Measurements from ENCODE around the gene SERPINC1. TPM values are rescaled to one million over a fixed set of nuclear protein-coding genes. Genes with fewer than 3 reads are reported as not detected.
"Not testable (repeated sequence)": the region's sequence is repeated elsewhere in the genome, so short reads cannot be mapped to it uniquely, and the experiment has no call there.

Gene SERPINC1
- total RNA-seq (1 to 10 TPM in 2 of 7 donors, under 1 TPM in 1, not detected in 4; 0.40 to 1.6 (median 1.1) TPM), polyA plus RNA-seq (under 1 TPM in 1 of 2 donors, not detected in 1; 0.37 TPM)
- long read RNA-seq, donor 1, result 0 reads
- long read RNA-seq, donor 2, result 0 reads
- long read RNA-seq, donor 3, result 0 reads

- 91 to 95% (median 93%) methylated on average over 3 of the region's 3 CpGs for WGBS, 3 donors
- DNase-seq, result no peak
- H3K4me3 ChIP-seq, result no peak within 1 kb of the TSS
- intact Hi-C loops (cut with DNase I), result no loop called here
- no peak for TF ChIP-seq POLR2A (IDR thresholded peaks at IDR 0.05)
- TF ChIP-seq EP300 (IDR thresholded peaks at IDR 0.05), result no peak
- TF ChIP-seq, protein P1, sequence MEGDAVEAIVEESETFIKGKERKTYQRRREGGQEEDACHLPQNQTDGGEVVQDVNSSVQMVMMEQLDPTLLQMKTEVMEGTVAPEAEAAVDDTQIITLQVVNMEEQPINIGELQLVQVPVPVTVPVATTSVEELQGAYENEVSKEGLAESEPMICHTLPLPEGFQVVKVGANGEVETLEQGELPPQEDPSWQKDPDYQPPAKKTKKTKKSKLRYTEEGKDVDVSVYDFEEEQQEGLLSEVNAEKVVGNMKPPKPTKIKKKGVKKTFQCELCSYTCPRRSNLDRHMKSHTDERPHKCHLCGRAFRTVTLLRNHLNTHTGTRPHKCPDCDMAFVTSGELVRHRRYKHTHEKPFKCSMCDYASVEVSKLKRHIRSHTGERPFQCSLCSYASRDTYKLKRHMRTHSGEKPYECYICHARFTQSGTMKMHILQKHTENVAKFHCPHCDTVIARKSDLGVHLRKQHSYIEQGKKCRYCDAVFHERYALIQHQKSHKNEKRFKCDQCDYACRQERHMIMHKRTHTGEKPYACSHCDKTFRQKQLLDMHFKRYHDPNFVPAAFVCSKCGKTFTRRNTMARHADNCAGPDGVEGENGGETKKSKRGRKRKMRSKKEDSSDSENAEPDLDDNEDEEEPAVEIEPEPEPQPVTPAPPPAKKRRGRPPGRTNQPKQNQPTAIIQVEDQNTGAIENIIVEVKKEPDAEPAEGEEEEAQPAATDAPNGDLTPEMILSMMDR (IDR thresholded peaks at IDR 0.05), result no peak
- H3K36me3 ChIP-seq, result no peaks in the 10 kb centered on the region
- no peak within 1 kb of the TSS for H3K27ac ChIP-seq
- H3K9me3 ChIP-seq, result no peaks in the 10 kb centered on the region
- no peaks in the 10 kb centered on the region for H3K27me3 ChIP-seq
- H3K4me1 ChIP-seq (ENCODE audit: insufficient read depth), result no peaks in the 10 kb centered on the region
Observed at GRCh38 chr1:173917149-173917548, at the start of gene SERPINC1. TSS of gene SERPINC1 (minus strand) at chr1:173917327. CDS start at chr1:173917259, 68 bp downstream.

GRCh38 chr1:173965896-173966295 is 48.8 kb upstream of the SERPINC1 start:
- intact Hi-C loops (cut with DNase I); H3K9me3 ChIP-seq; H3K27me3 ChIP-seq; H3K4me3 ChIP-seq; H3K4me1 ChIP-seq (ENCODE audit: insufficient read depth); H3K36me3 ChIP-seq; DNase-seq; H3K27ac ChIP-seq: not testable (repeated sequence)
- WGBS, 3 donors, result 94 to 96% (median 94%) methylated on average over 5 of the region's 5 CpGs

- no peaks in the 10 kb centered on the region for H3K9me3 ChIP-seq
- H3K36me3 ChIP-seq, result no peaks in the 10 kb centered on the region
- 97 to 99% (median 98%) methylated on average over 1 of the region's 1 CpG for WGBS, 3 donors
- DNase-seq, result no peak
- no peak overlapping the region for H3K4me3 ChIP-seq
- TF ChIP-seq EP300 (IDR thresholded peaks at IDR 0.05), result no peak
- no peak for TF ChIP-seq POLR2A (IDR thresholded peaks at IDR 0.05)
- TF ChIP-seq, protein P1 (IDR thresholded peaks at IDR 0.05), result no peak
- H3K27me3 ChIP-seq, result no peaks in the 10 kb centered on the region
- H3K4me1 ChIP-seq (ENCODE audit: insufficient read depth), result no peaks in the 10 kb centered on the region
- H3K27ac ChIP-seq, result no peak overlapping the region
- intact Hi-C loops (cut with DNase I), result no loop called here
Observed at GRCh38 chr1:173963477-173963876, 46.4 kb upstream of the SERPINC1 start.

- 66 to 77% (median 69%) methylated on average over 5 of the region's 5 CpGs for WGBS, 3 donors
- Histone ChIP-seq H3K9me3 (no peaks in the 10 kb centered on the region), H3K4me3 (no peak overlapping the region), H3K27ac (no peak overlapping the region), H3K4me1 (ENCODE audit: insufficient read depth) (no peaks in the 10 kb centered on the region), H3K27me3 (no peaks in the 10 kb centered on the region), H3K36me3 (no peaks in the 10 kb centered on the region)
- no peak for DNase-seq
- no peak for TF ChIP-seq POLR2A (IDR thresholded peaks at IDR 0.05)
- TF ChIP-seq, protein P1 (IDR thresholded peaks at IDR 0.05), result no peak
- TF ChIP-seq EP300 (IDR thresholded peaks at IDR 0.05), result no peak
- intact Hi-C loops (cut with DNase I), result no loop called here
Observed at GRCh38 chr1:173960625-173961024, 43.5 kb upstream of the SERPINC1 start.

DNA sequence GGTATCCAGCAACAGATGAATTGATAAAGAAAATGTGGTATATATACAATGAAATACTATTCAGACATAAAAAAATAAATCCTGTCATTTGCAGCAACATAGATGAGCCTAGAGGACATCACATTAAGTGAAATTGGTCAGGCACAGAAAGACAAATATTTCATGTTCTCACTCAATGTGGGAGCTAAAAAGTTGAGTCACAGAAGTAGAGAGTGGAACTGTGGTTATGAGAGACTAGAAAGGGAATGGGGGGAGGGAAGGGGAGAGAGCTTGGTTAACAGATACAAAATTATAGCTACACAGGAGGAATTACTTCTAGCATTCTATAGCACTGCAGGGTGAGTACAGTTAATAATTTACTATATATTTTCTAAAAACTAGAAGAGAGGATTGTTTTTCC is 37.1 kb upstream of the SERPINC1 start:
- H3K9me3 ChIP-seq, result no peaks in the 10 kb centered on the region
- H3K4me1 ChIP-seq (ENCODE audit: insufficient read depth), result no peaks in the 10 kb centered on the region
- no peak for DNase-seq
- no peaks in the 10 kb centered on the region for H3K36me3 ChIP-seq
- intact Hi-C loops (cut with DNase I), result no loop called here
- H3K4me3 ChIP-seq, result no peak overlapping the region
- no peak overlapping the region for H3K27ac ChIP-seq
- TF ChIP-seq EP300 (IDR thresholded peaks at IDR 0.05), result no peak
- TF ChIP-seq, protein P1 (IDR thresholded peaks at IDR 0.05), result no peak
- TF ChIP-seq POLR2A (IDR thresholded peaks at IDR 0.05), result no peak
- H3K27me3 ChIP-seq, result no peaks in the 10 kb centered on the region

Measured in ovary (tissue), 10 donors.